Ishikawa (cell line): ENCODE measurements around the gene SYNCRIP.

Source experiments
- CEBPB ChIP-seq: IDR thresholded peaks from 2 replicates; pipeline ENCODE4 v1.6.1; 2012
- CREB1 ChIP-seq: IDR thresholded peaks from 2 replicates; pipeline ENCODE4 v1.6.1; 2012; ENCODE audit warnings: low read depth
- EGR1 ChIP-seq: IDR thresholded peaks from 2 replicates; pipeline ENCODE4 v1.6.1; 2012
- EP300 ChIP-seq: IDR thresholded peaks from 2 replicates; pipeline ENCODE4 v1.6.1; 2012; ENCODE audit warnings: borderline replicate concordance
- FOXM1 ChIP-seq: IDR thresholded peaks from 2 replicates; pipeline ENCODE4 v1.6.1; 2012; ENCODE audit warnings: low read depth, borderline replicate concordance
- MAX ChIP-seq: IDR thresholded peaks from 2 replicates; pipeline ENCODE4 v1.6.1; 2012
- NFIC ChIP-seq: IDR thresholded peaks from 2 replicates; pipeline ENCODE4 v1.6.1; 2012
- RAD21 ChIP-seq: IDR thresholded peaks from 2 replicates; pipeline ENCODE4 v1.6.1; 2012; ENCODE audit warnings: low read depth
- REST ChIP-seq: IDR thresholded peaks from 2 replicates; pipeline ENCODE4 v1.6.1; 2012; ENCODE audit warnings: low read depth, mild to moderate bottlenecking
- TAF1 ChIP-seq: IDR thresholded peaks from 2 replicates; pipeline ENCODE4 v1.6.1; 2012; ENCODE audit warnings: low read depth, mild to moderate bottlenecking
- TCF12 ChIP-seq: IDR thresholded peaks from 2 replicates; pipeline ENCODE4 v1.6.1; 2012; ENCODE audit warnings: low read depth
- TEAD4 ChIP-seq: IDR thresholded peaks from 2 replicates; pipeline ENCODE4 v1.6.1; 2012
- USF1 ChIP-seq: IDR thresholded peaks from 2 replicates; pipeline ENCODE4 v1.6.1; 2012
- YY1 ChIP-seq: IDR thresholded peaks from 2 replicates; pipeline ENCODE4 v1.6.1; 2012; ENCODE audit warnings: low read depth
- ZBTB7A ChIP-seq: IDR thresholded peaks from 2 replicates; pipeline ENCODE4 v1.6.1; 2012; ENCODE audit warnings: low read depth

SYNCRIP gene

GRCh38 chr6:85672623-85673022 lies 29.9 kb upstream of the SYNCRIP start:
- no peak for TF ChIP-seq EP300
- no peak for TF ChIP-seq RAD21
- TF ChIP-seq TCF12, result no peak
- no peak for TF ChIP-seq FOXM1
- TF ChIP-seq ZBTB7A, result no peak
- TF ChIP-seq CEBPB, result no peak
- TF ChIP-seq NFIC, result no peak
- no peak for TF ChIP-seq MAX
- no peak for TF ChIP-seq TEAD4
- no peak for TF ChIP-seq CREB1
- TF ChIP-seq YY1, result no peak
- TF ChIP-seq USF1, result no peak
- TF ChIP-seq REST, result no peak

- TF ChIP-seq EGR1 (no peak), FOXM1 (no peak), YY1 (no peak), CEBPB (no peak), MAX (no peak)
Observed at GRCh38 chr6:85672050-85672449, 29.4 kb upstream of the SYNCRIP start.

GRCh38 chr6:85670573-85670972 lies 27.9 kb upstream of the SYNCRIP start:
- TF ChIP-seq NFIC (peak; percentile 33; the same call in 1 of the 2 replicates), EP300 (no peak)

GRCh38 chr6:85669735-85670194 lies 27.1 kb upstream of the SYNCRIP start:
- no peak for TF ChIP-seq ZBTB7A
- no peak for TF ChIP-seq RAD21
- no peak for TF ChIP-seq TEAD4
- no peak for TF ChIP-seq EGR1
- TF ChIP-seq EP300, result no peak

GRCh38 chr6:85662251-85662650 lies 19.6 kb upstream of the SYNCRIP start:
- TF ChIP-seq TAF1 (no peak), USF1 (no peak), TCF12 (no peak), FOXM1 (no peak), TEAD4 (no peak), REST (no peak), MAX (no peak), YY1 (no peak), CREB1 (no peak), NFIC (no peak), ZBTB7A (no peak), RAD21 (no peak), EGR1 (no peak), EP300 (no peak), CEBPB (no peak)

- TF ChIP-seq ZBTB7A, result no peak
- peak; percentile 29; the same call in 1 of the 2 replicates for TF ChIP-seq RAD21
- no peak for TF ChIP-seq USF1
Observed at GRCh38 chr6:85660181-85660611, 17.5 kb upstream of the SYNCRIP start.
